Measurements from ENCODE around the gene ANKLE2.

GRCh38 chr12:132739600-132740312, 21.9 kb downstream of the ANKLE2 start:
- TF ChIP-seq REST (IDR thresholded peaks at IDR 0.05; ENCODE audit: insufficient read depth in 1 of 2, low read depth in 2 of 2, low read length in 2 of 2): no peak
- TF ChIP-seq POLR2AphosphoS5 (IDR thresholded peaks at IDR 0.05; ENCODE audit: low read depth, low read length): no peak
- no peak for TF ChIP-seq SIN3A (IDR thresholded peaks at IDR 0.05; ENCODE audit: borderline replicate concordance, insufficient read depth, low read length)

All from PFSK-1 (cell line).